Body of pancreas (tissue), 4 donors: Measurements from ENCODE around the gene UBR2.

Experiments used
- POLR2A ChIP-seq, 3 donors: fragments of 450-650 bp; IDR thresholded peaks; one replicate each; pipeline ENCODE4 v1.6.1; 2016; ENCODE audit warnings: antibody characterized with exemption in 3 of 3, mild to moderate bottlenecking in 2 of 3
- TF ChIP-seq, protein P1 (sequence below), 7 experiments: fragments of 450-650 bp in 4 of 7; fragments of 200-600 bp in 3 of 7; sonication (generic) in 3 of 7; IDR thresholded peaks; one replicate each; pipeline ENCODE4 v1.5.1; 2016 to 2019; ENCODE audit warnings: antibody characterized with exemption in 7 of 7

GRCh38 chr6:42519779-42520178 lies 44.0 kb upstream of the UBR2 start:
- TF ChIP-seq, protein P1, sequence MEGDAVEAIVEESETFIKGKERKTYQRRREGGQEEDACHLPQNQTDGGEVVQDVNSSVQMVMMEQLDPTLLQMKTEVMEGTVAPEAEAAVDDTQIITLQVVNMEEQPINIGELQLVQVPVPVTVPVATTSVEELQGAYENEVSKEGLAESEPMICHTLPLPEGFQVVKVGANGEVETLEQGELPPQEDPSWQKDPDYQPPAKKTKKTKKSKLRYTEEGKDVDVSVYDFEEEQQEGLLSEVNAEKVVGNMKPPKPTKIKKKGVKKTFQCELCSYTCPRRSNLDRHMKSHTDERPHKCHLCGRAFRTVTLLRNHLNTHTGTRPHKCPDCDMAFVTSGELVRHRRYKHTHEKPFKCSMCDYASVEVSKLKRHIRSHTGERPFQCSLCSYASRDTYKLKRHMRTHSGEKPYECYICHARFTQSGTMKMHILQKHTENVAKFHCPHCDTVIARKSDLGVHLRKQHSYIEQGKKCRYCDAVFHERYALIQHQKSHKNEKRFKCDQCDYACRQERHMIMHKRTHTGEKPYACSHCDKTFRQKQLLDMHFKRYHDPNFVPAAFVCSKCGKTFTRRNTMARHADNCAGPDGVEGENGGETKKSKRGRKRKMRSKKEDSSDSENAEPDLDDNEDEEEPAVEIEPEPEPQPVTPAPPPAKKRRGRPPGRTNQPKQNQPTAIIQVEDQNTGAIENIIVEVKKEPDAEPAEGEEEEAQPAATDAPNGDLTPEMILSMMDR (IDR thresholded peaks at IDR 0.05), result no peak
- TF ChIP-seq POLR2A (IDR thresholded peaks at IDR 0.05), result no peak
